ENCODE measurements around the gene ZNF512.
"Not testable (repeated sequence)": the region's sequence is repeated elsewhere in the genome, so short reads cannot be mapped to it uniquely, and the experiment has no call there.

The ZNF512 gene

GRCh38 chr2:27582695-27583389, at the start of gene ZNF512:
TSS of gene ZNF512 (plus strand) at chr2:27583042. CDS start at chr2:27583113, 71 bp downstream.
- Mint-ChIP-seq H3K4me3 (peak within 1 kb of the TSS; percentile 91), H3K36me3 (ENCODE audit: low read depth) (peaks cover 19% of the 10 kb centered on the region), H3K9me3 (peaks cover 9% of the 10 kb centered on the region), H3K27ac (peak within 1 kb of the TSS; percentile 89), H3K4me1 (ENCODE audit: low read depth) (peaks cover 46% of the 10 kb centered on the region), H3K27me3 (no peaks in the 10 kb centered on the region)

GRCh38 chr2:27537287-27537686, 45.6 kb upstream of the ZNF512 start:
- Mint-ChIP-seq H3K4me1 (ENCODE audit: low read depth) (no peaks in the 10 kb centered on the region), H3K27ac (no peak overlapping the region), H3K36me3 (ENCODE audit: low read depth) (no peaks in the 10 kb centered on the region), H3K9me3 (no peaks in the 10 kb centered on the region), H3K27me3 (peaks cover 14% of the 10 kb centered on the region), H3K4me3 (no peak overlapping the region)

- not testable (repeated sequence) for H3K9me3 Mint-ChIP-seq; H3K4me3 Mint-ChIP-seq; H3K27ac Mint-ChIP-seq; H3K36me3 Mint-ChIP-seq (ENCODE audit: low read depth); H3K4me1 Mint-ChIP-seq (ENCODE audit: low read depth)
- H3K27me3 Mint-ChIP-seq, result peaks cover 14% of the 10 kb centered on the region
Measured at GRCh38 chr2:27538839-27539450, 43.9 kb upstream of the ZNF512 start.

- H3K27me3 Mint-ChIP-seq, result peaks cover 14% of the 10 kb centered on the region
- not testable (repeated sequence) for H3K4me1 Mint-ChIP-seq (ENCODE audit: low read depth)
Measured at GRCh38 chr2:27539649-27540048, 43.2 kb upstream of the ZNF512 start.

GRCh38 chr2:27544143-27544821, 38.6 kb upstream of the ZNF512 start:
- H3K36me3 Mint-ChIP-seq (ENCODE audit: low read depth), result no peaks in the 10 kb centered on the region
- H3K27ac Mint-ChIP-seq, result no peak overlapping the region
- H3K9me3 Mint-ChIP-seq, result no peaks in the 10 kb centered on the region
- H3K4me3 Mint-ChIP-seq, result no peak overlapping the region
- H3K27me3 Mint-ChIP-seq, result no peaks in the 10 kb centered on the region
- H3K4me1 Mint-ChIP-seq (ENCODE audit: low read depth), result no peaks in the 10 kb centered on the region

More at GRCh38 chr2:27539649-27540048, 43.2 kb upstream of the ZNF512 start:
- H3K9me3 Mint-ChIP-seq; H3K27ac Mint-ChIP-seq; H3K4me3 Mint-ChIP-seq; H3K36me3 Mint-ChIP-seq (ENCODE audit: low read depth): not testable (repeated sequence)

GRCh38 chr2:27545348-27546141, 37.3 kb upstream of the ZNF512 start:
- Mint-ChIP-seq H3K36me3 (ENCODE audit: low read depth) (no peaks in the 10 kb centered on the region), H3K27ac (no peak overlapping the region), H3K4me1 (ENCODE audit: low read depth) (no peaks in the 10 kb centered on the region), H3K27me3 (no peaks in the 10 kb centered on the region), H3K9me3 (no peaks in the 10 kb centered on the region), H3K4me3 (no peak overlapping the region)

GRCh38 chr2:27549303-27549702, 33.5 kb upstream of the ZNF512 start:
- H3K36me3 Mint-ChIP-seq (ENCODE audit: low read depth), result no peaks in the 10 kb centered on the region
- H3K4me1 Mint-ChIP-seq (ENCODE audit: low read depth), result no peaks in the 10 kb centered on the region
- no peak overlapping the region for H3K27ac Mint-ChIP-seq
- H3K4me3 Mint-ChIP-seq, result no peak overlapping the region
- H3K27me3 Mint-ChIP-seq, result peaks cover 8% of the 10 kb centered on the region
- H3K9me3 Mint-ChIP-seq, result no peaks in the 10 kb centered on the region

GRCh38 chr2:27551514-27551913, 31.3 kb upstream of the ZNF512 start:
- Mint-ChIP-seq H3K4me1 (ENCODE audit: low read depth) (no peaks in the 10 kb centered on the region), H3K27ac (no peak overlapping the region), H3K36me3 (ENCODE audit: low read depth) (no peaks in the 10 kb centered on the region), H3K4me3 (no peak overlapping the region), H3K9me3 (no peaks in the 10 kb centered on the region), H3K27me3 (peaks cover 12% of the 10 kb centered on the region)

GRCh38 chr2:27552941-27553340, 29.9 kb upstream of the ZNF512 start:
- H3K36me3 Mint-ChIP-seq (ENCODE audit: low read depth), result no peaks in the 10 kb centered on the region
- H3K4me3 Mint-ChIP-seq, result no peak overlapping the region
- H3K27ac Mint-ChIP-seq, result no peak overlapping the region
- H3K9me3 Mint-ChIP-seq, result no peaks in the 10 kb centered on the region
- H3K27me3 Mint-ChIP-seq, result peaks cover 12% of the 10 kb centered on the region
- no peaks in the 10 kb centered on the region for H3K4me1 Mint-ChIP-seq (ENCODE audit: low read depth)

GRCh38 chr2:27554451-27554850, 28.4 kb upstream of the ZNF512 start:
- not testable (repeated sequence) for H3K27ac Mint-ChIP-seq; H3K9me3 Mint-ChIP-seq; H3K4me1 Mint-ChIP-seq (ENCODE audit: low read depth); H3K4me3 Mint-ChIP-seq; H3K36me3 Mint-ChIP-seq (ENCODE audit: low read depth)
- H3K27me3 Mint-ChIP-seq, result peaks cover 12% of the 10 kb centered on the region

GRCh38 chr2:27559228-27559627, 23.6 kb upstream of the ZNF512 start:
- no peaks in the 10 kb centered on the region for H3K9me3 Mint-ChIP-seq
- H3K27ac Mint-ChIP-seq, result no peak overlapping the region
- H3K4me1 Mint-ChIP-seq (ENCODE audit: low read depth), result no peaks in the 10 kb centered on the region
- H3K4me3 Mint-ChIP-seq, result no peak overlapping the region
- H3K36me3 Mint-ChIP-seq (ENCODE audit: low read depth), result no peaks in the 10 kb centered on the region
- peaks cover 9% of the 10 kb centered on the region for H3K27me3 Mint-ChIP-seq

- no peak overlapping the region for H3K4me3 Mint-ChIP-seq
- no peaks in the 10 kb centered on the region for H3K9me3 Mint-ChIP-seq
- no peak overlapping the region for H3K27ac Mint-ChIP-seq
- no peaks in the 10 kb centered on the region for H3K36me3 Mint-ChIP-seq (ENCODE audit: low read depth)
- H3K4me1 Mint-ChIP-seq (ENCODE audit: low read depth), result no peaks in the 10 kb centered on the region
- H3K27me3 Mint-ChIP-seq, result peaks cover 21% of the 10 kb centered on the region
Measured at GRCh38 chr2:27561060-27561459, 21.8 kb upstream of the ZNF512 start.

- H3K27me3 Mint-ChIP-seq, result peaks cover 48% of the 10 kb centered on the region
- peaks cover 2% of the 10 kb centered on the region for H3K9me3 Mint-ChIP-seq
- no peaks in the 10 kb centered on the region for H3K4me1 Mint-ChIP-seq (ENCODE audit: low read depth)
- H3K27ac Mint-ChIP-seq, result no peak overlapping the region
- no peaks in the 10 kb centered on the region for H3K36me3 Mint-ChIP-seq (ENCODE audit: low read depth)
- H3K4me3 Mint-ChIP-seq, result no peak overlapping the region
Measured at GRCh38 chr2:27566628-27567027, 16.2 kb upstream of the ZNF512 start.

- Mint-ChIP-seq H3K4me1 (ENCODE audit: low read depth) (no peaks in the 10 kb centered on the region), H3K36me3 (ENCODE audit: low read depth) (peaks cover 1% of the 10 kb centered on the region), H3K4me3 (no peak overlapping the region), H3K9me3 (peaks cover 16% of the 10 kb centered on the region), H3K27ac (no peak overlapping the region), H3K27me3 (peaks cover 44% of the 10 kb centered on the region)
Measured at GRCh38 chr2:27569398-27569797, 13.4 kb upstream of the ZNF512 start.

GRCh38 chr2:27571197-27571596, 11.6 kb upstream of the ZNF512 start:
- no peak overlapping the region for H3K27ac Mint-ChIP-seq
- peaks cover 3% of the 10 kb centered on the region for H3K36me3 Mint-ChIP-seq (ENCODE audit: low read depth)
- peaks cover 32% of the 10 kb centered on the region for H3K27me3 Mint-ChIP-seq
- H3K4me1 Mint-ChIP-seq (ENCODE audit: low read depth), result no peaks in the 10 kb centered on the region
- peaks cover 18% of the 10 kb centered on the region for H3K9me3 Mint-ChIP-seq
- no peak overlapping the region for H3K4me3 Mint-ChIP-seq

Measured in stimulated activated naive CD8-positive, alpha-beta T cell treated with anti-CD3 and anti-CD28 coated beads, Interleukin-15, Interleukin-2, amounts not matched to agents 100 ng/mL and 50 ng/mL, for 24 hours (primary cell).